SK-N-SH treated with all-trans-retinoic acid at 6 μM for 48 hours (cell line): ENCODE results near the gene GRIK3.

ENCODE experiments used
- ATAC-seq: fragments of 200-7000 bp; cut with Tn5 transposase; 3 replicates; pipeline ENCODE4 v1.9.1; 2020; ENCODE audit warnings: mild to moderate bottlenecking, moderate library complexity
- ARNTL ChIP-seq: fragments of 450-650 bp; formaldehyde crosslinking; IDR thresholded peaks from 2 replicates; pipeline ENCODE4 v1.5.0; 2020; ENCODE audit warnings: low read depth, mild to moderate bottlenecking, moderate library complexity, borderline replicate concordance
- BACH2 ChIP-seq: fragments of 250-450 bp; sonication (Bioruptor Pico); IDR thresholded peaks from 2 replicates; pipeline ENCODE4 v1.9.0; 2021; ENCODE audit warnings: mild to moderate bottlenecking, borderline replicate concordance
- CSDC2 ChIP-seq: fragments of 250-450 bp; sonication (Bioruptor Pico); IDR thresholded peaks from 2 replicates; pipeline ENCODE4 v1.5.0; 2020; ENCODE audit warnings: mild to moderate bottlenecking, moderate library complexity
- CSRNP3 ChIP-seq: fragments of 250-450 bp; sonication (Bioruptor Pico); IDR thresholded peaks from 2 replicates; pipeline ENCODE4 v1.5.1; 2021; ENCODE audit warnings: mild to moderate bottlenecking, moderate library complexity
- ESRRG ChIP-seq: fragments of 250-450 bp; sonication (Bioruptor Pico); IDR thresholded peaks from 2 replicates; pipeline ENCODE4 v1.6.1; 2021; ENCODE audit warnings: mild to moderate bottlenecking
- ISL1 ChIP-seq: fragments of 250-450 bp; sonication (Bioruptor Pico); IDR thresholded peaks from 2 replicates; pipeline ENCODE4 v2.1.2; 2022; ENCODE audit warnings: mild to moderate bottlenecking, moderate library complexity
- POU6F1 ChIP-seq: fragments of 250-450 bp; sonication (Bioruptor Pico); IDR thresholded peaks from 2 replicates; pipeline ENCODE4 v1.8.0; 2021; ENCODE audit warnings: low read depth, mild to moderate bottlenecking, moderate library complexity, borderline replicate concordance
- PPARA ChIP-seq: fragments of 250-450 bp; sonication (Bioruptor Pico); IDR thresholded peaks from 2 replicates; pipeline ENCODE4 v1.5.0; 2020; ENCODE audit warnings: mild to moderate bottlenecking, borderline replicate concordance
- SNAI2 ChIP-seq: fragments of 250-450 bp; sonication (Bioruptor Pico); IDR thresholded peaks from 2 replicates; pipeline ENCODE4 v1.5.0; 2020; ENCODE audit warnings: mild to moderate bottlenecking, moderate library complexity
- TCF4 ChIP-seq: fragments of 250-450 bp; sonication (Bioruptor Pico); IDR thresholded peaks from 2 replicates; pipeline ENCODE4 v1.8.0; 2021; ENCODE audit warnings: mild to moderate bottlenecking, moderate library complexity, borderline replicate concordance
- TOX ChIP-seq: fragments of 250-450 bp; sonication (Bioruptor Pico); IDR thresholded peaks from 2 replicates; pipeline ENCODE4 v1.8.0; 2021; ENCODE audit warnings: mild to moderate bottlenecking, moderate library complexity, borderline replicate concordance
- TSHZ2 ChIP-seq: fragments of 250-450 bp; sonication (Bioruptor Pico); IDR thresholded peaks from 2 replicates; pipeline ENCODE4 v1.5.0; 2020; ENCODE audit warnings: mild to moderate bottlenecking, moderate library complexity
- ZC3H10 ChIP-seq: fragments of 250-450 bp; sonication (Bioruptor Pico); IDR thresholded peaks from 2 replicates; pipeline ENCODE4 v1.5.1; 2021; ENCODE audit warnings: mild to moderate bottlenecking, moderate library complexity
- ZFP3 ChIP-seq: fragments of 250-450 bp; sonication (Bioruptor Pico); IDR thresholded peaks from 2 replicates; pipeline ENCODE4 v1.5.0; 2020; ENCODE audit warnings: mild to moderate bottlenecking, moderate library complexity
- ZFP30 ChIP-seq: fragments of 450-650 bp; formaldehyde crosslinking; IDR thresholded peaks from 2 replicates; pipeline ENCODE4 v1.5.0; 2022; ENCODE audit warnings: mild to moderate bottlenecking, moderate library complexity
- ZNF565 ChIP-seq: fragments of 450-650 bp; formaldehyde crosslinking; conservative IDR thresholded peaks from 2 replicates; pipeline ENCODE4 v1.5.0; 2020; ENCODE audit warnings: low read depth, mild to moderate bottlenecking, moderate library complexity
- ZNF70 ChIP-seq: fragments of 450-650 bp; formaldehyde crosslinking; IDR thresholded peaks from 2 replicates; pipeline ENCODE4 v1.5.0; 2020; ENCODE audit warnings: mild to moderate bottlenecking, moderate library complexity
- ZNF8 ChIP-seq: fragments of 450-650 bp; formaldehyde crosslinking; IDR thresholded peaks from 2 replicates; pipeline ENCODE4 v1.5.0; 2020; ENCODE audit warnings: mild to moderate bottlenecking, moderate library complexity

The GRIK3 gene

GRCh38 chr1:37068260-37068659, 33.9 kb upstream of the GRIK3 start:
- no peak for TF ChIP-seq CSDC2
- TF ChIP-seq PPARA (CRISPR knock-in tag) = no peak
- TF ChIP-seq TOX (CRISPR knock-in tag) = no peak
- TF ChIP-seq ZFP30 (CRISPR knock-in tag) = no peak
- TF ChIP-seq ZC3H10 (CRISPR knock-in tag) = no peak
- TF ChIP-seq ARNTL (CRISPR knock-in tag) = no peak
- no peak for TF ChIP-seq BACH2 (CRISPR knock-in tag)
- TF ChIP-seq ISL1 (CRISPR knock-in tag) = no peak
- TF ChIP-seq ZNF8 (CRISPR knock-in tag) = no peak
- no peak for ATAC-seq

GRCh38 chr1:37064039-37064438, 29.7 kb upstream of the GRIK3 start:
- TF ChIP-seq PPARA (CRISPR knock-in tag) (no peak), SNAI2 (CRISPR knock-in tag) (no peak), ZNF70 (CRISPR knock-in tag) (no peak), ZNF565 (CRISPR knock-in tag) (no peak), ZFP3 (CRISPR knock-in tag) (no peak), CSRNP3 (CRISPR knock-in tag) (no peak), TSHZ2 (CRISPR knock-in tag) (no peak), CSDC2 (no peak), POU6F1 (CRISPR knock-in tag) (no peak)
- no peak for ATAC-seq

GRCh38 chr1:37059346-37059745, 25.0 kb upstream of the GRIK3 start:
- no peak for ATAC-seq

More at GRCh38 chr1:37059346-37059745, 25.0 kb upstream of the GRIK3 start:
- TF ChIP-seq BACH2 (CRISPR knock-in tag) (no peak), SNAI2 (CRISPR knock-in tag) (no peak), ARNTL (CRISPR knock-in tag) (no peak), ZNF565 (CRISPR knock-in tag) (no peak), TOX (CRISPR knock-in tag) (no peak), ESRRG (CRISPR knock-in tag) (no peak), ZFP30 (CRISPR knock-in tag) (no peak), ZNF8 (CRISPR knock-in tag) (no peak), TCF4 (CRISPR knock-in tag) (no peak), ZC3H10 (CRISPR knock-in tag) (no peak), CSDC2 (no peak), TSHZ2 (CRISPR knock-in tag) (no peak), ZNF70 (CRISPR knock-in tag) (no peak), PPARA (CRISPR knock-in tag) (no peak), POU6F1 (CRISPR knock-in tag) (no peak)
